AG20443 (cell line): ENCODE data around the gene RPS15A.

Experiments used
- DNase-seq: peaks from one replicate; pipeline ENCODE4 v3.0.0; 2012; ENCODE audit warnings: low spot score, mixed read lengths

RPS15A gene

GRCh38 chr16:18789850-18790706 lies at the start of gene RPS15A:
Gene RPS15A (minus strand): TSS chr16:18790334. CDS start chr16:18789113, 1,221 bp downstream.
- peak; percentile 98 for DNase-seq

DNA sequence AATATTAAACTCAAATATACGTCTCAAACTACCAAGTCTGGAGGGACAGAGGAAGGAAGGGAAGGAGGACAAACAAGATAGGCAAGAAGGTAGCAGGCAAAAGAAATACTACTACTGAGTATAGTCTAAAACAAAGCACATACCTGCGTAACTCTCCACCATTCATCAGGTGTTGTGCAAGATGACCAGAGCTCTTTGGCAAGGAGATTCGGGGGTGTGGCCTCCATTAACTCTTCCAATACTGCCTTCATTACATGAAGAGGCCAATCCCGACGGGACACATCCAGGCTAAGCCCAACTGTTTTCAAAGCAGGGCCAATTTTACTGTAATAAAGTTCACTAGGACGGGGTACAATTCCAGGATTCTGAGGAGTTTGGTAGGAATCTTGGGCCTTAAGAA lies 49.4 kb upstream of the RPS15A start:
- no peak for DNase-seq

DNA sequence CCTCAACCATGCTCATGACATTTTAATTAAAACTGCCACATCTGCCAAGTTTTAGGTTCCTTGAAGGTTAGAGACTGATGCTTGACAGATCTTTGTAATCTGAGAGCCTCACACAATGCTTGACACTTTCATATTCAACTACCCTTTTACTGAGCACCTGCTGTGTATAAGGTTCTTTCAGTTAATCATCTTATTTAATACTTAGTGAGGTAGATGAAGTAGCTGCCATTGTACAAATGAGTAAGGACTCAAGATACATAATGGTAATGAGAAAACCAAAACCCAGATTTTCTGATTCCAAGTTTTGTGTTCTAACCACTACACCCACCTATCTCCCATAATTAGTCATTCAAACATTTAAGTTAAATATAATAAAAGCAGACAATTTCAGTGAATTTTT lies 46.6 kb upstream of the RPS15A start:
- DNase-seq, result no peak

GRCh38 chr16:18834864-18835263 lies 44.7 kb upstream of the RPS15A start:
- DNase-seq, result no peak

GRCh38 chr16:18833707-18834505 lies 43.8 kb upstream of the RPS15A start:
- no peak for DNase-seq

- DNase-seq, result no peak
These were observed 42.5 kb upstream of the RPS15A start for GRCh38 chr16:18832613-18833012.

DNA sequence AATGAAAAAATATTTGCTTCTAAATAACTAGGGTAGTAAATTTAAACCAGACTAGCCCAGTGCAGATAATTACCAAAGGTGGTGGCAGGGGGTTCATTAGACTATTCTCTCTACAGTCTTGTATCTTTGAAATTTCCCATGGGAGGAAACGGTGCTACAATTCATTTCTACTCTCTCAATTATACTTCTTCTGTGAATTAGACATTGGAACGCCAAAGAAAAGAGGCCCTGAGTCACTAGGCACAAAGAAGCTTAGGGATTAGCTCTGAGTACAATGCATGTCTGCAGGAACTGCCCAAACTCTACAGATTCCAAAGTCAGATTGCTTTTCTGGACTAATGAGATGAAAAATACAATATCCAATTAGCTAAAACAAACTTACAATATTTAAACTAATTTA lies 41.9 kb upstream of the RPS15A start:
- DNase-seq, result no peak

DNA sequence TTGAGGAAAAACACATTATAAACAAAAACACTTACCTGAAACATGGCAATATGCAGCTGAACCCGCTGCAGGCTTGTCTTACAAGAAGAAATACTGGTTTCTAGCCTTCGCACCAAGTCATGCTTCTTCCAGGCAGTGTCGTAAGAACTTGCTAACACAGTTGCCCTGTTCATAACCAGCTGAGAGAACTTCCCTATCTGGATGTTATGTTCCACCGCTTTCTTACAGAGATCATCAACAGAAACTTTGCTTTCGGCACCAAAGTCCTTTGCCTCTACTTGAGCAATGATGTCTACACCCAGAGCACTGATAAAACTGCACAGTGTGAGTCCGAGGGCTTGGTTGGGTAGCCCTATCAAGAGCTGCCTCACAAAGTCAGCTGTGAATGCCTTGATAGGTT lies 39.1 kb upstream of the RPS15A start:
- DNase-seq, result no peak

DNA sequence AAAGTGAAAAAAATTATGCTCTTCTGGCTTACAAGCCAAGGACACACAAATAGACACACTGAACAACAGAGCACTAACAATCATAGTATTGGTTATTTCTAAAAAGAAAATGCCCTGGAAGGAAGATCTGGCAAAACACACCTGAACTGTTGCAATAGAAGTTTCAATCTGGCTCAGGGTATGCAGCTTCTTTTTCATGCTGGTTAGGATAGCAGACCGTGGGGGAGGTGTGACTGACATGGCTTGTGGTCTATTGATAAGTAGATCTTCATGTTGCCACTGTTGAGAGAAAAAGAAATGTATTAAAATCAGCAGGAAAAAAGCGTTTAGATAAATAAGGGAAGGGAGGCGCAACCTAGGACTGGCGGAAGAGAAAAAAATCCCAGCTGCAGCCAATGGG lies 37.8 kb upstream of the RPS15A start:
- no peak for DNase-seq

GRCh38 chr16:18816286-18816685 lies 26.2 kb upstream of the RPS15A start:
- DNase-seq, result no peak

- no peak for DNase-seq
These were observed 21.8 kb upstream of the RPS15A start for GRCh38 chr16:18811925-18812324.

DNA sequence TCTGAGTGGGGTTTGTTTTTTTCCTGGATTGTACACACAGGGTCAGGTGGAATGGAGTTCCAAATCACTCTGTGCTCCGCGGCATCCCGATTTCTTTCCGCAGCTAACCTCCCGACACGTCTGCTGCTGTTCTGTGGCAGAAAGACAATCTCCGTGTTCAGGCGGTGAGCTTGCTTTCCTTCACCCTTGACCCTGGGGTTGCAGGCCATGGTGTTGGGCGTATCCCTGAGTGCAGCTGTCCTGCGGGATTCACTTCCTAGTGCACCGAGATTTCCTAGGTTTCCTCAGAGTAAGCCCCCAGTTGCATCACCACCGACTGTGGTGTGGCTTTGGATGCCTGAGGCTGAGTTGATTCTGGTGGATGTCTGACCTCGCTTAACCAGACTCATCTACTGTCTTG lies 19.0 kb upstream of the RPS15A start:
- no peak for DNase-seq

- DNase-seq, result no peak
These were observed 15.2 kb upstream of the RPS15A start for GRCh38 chr16:18805257-18805773.

- no peak for DNase-seq
These were observed 14.4 kb upstream of the RPS15A start for GRCh38 chr16:18804540-18804939.

- DNase-seq, result no peak
These were observed 13.7 kb upstream of the RPS15A start for GRCh38 chr16:18803569-18804462.

DNA sequence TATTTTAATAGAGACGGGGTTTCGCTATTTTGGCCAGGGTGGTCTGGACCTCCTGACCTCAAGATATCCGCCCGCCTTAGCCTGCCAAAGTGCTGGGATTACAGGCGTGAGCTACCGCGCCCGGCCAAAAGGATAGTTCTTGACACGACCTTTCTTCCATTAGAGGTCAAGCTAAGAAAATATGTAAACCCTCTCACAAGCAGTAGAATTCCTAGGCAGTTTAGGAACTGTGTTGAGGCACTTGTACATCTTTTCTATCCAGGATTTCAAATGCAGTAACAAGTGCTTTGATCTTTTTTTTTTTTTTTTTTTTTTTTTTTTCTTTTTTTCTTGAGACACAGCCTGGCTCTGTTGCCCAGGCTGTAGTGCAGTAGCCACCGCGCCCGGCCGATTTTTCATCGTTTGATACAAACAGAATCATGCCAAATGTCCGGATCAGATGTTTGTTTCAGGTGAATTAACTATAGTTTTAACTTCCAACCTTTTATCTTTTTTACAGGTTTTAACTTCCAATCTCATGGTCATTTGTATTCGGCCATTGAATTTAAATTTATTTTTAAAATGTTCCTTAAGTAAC lies 12.7 kb upstream of the RPS15A start:
- no peak for DNase-seq

DNA sequence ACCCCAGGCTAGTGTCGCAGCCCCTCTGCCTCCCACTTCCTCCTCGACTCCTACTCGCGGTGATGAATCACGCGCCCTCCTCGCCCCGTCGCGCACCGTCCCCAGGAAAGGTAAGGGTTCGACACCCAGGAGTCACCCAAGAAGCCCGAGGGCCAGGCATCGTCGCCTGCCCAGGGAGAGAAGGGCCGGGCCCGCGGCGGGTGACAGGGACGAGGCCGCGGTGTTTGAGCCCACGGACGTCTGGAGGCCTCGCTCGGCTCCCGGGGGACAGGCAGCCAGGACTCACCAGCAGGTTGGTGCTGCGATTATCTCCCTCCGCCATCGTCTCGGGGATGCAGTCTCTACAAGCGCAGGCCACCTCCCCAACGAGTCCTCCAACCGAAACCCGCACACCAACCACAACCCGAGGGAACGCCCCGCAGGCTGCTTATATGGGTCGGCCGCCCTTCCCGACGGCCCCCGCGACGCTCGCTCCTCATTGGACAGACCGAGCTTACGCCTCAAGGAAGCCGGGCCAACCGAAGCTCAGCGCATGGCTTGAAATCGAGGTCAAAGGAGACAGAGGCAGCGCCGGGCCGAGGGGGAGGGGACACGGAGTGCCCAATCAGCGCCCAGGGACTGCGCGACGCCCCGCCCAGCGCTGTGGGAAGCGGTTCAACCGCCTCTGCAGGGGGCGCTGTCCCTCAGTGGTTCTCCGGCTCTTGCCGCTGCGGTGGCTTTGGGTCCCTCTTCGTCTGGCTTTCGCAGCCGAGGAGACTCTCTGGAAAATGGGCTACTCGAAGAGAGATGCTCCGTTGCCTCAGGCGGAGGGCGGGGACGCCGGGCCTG lies 11.2 kb upstream of the RPS15A start, which contains the start of gene ARL6IP1:
Gene ARL6IP1, minus strand, starts transcription at position 405 of the 828 bp plus-strand sequence. Its CDS starts 83 bp downstream, at position 322.
- DNase-seq, result peak; percentile 99

DNA sequence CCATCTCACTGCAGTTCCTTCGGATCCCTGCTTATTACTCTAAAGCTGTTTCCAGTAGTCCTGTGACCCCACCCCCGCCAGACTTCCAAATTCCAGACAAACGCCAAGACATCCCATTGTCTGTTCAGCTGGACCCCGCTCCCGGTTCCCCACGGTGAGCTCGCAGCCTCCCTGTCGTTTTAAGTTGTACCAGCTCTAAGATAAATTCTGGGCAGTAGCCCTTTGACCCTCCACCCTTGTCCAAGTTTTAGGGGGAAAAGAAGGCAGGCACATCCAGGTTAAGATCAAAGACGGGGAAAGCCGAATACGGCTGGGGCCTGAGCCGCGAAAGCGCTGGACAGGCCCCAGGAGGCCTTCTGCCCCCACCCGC lies 10.6 kb upstream of the RPS15A start:
- peak; percentile 28 for DNase-seq

DNA sequence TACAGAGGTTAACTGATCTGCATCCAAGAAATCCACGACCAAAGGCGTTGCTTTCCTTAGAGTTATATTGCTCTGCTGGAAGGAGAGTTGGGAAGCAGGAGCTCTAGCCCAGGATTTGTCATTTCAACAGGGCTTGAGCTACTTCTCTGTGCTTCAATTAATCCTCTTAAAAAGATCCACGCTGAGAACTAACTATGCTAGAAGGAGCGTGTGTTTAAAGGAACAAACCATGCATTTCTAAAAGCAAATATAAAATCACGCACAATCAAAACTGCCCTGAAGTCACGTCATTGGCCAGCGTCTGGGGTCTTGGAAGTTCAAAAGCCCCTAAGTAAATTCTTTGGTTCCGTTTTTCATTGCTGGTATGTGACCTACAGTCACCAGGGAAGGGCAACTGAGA lies 10.2 kb upstream of the RPS15A start:
- peak; percentile 10 for DNase-seq

- no peak for DNase-seq
These were observed 9.4 kb upstream of the RPS15A start for GRCh38 chr16:18799500-18799899.

- DNase-seq, result no peak
These were observed 7.6 kb upstream of the RPS15A start for GRCh38 chr16:18797746-18798145.
